ENCODE measurements around the gene C10orf67.
"Not testable (repeated sequence)": the region's sequence is repeated elsewhere in the genome, so short reads cannot be mapped to it uniquely, and the experiment has no call there.

C10orf67 gene

GRCh38 chr10:23362069-23362830, 17.7 kb upstream of the C10orf67 start:
- DNase-seq: no peak

- no peak for DNase-seq
Observed at GRCh38 chr10:23361665-23362064, 17.1 kb upstream of the C10orf67 start.

DNA sequence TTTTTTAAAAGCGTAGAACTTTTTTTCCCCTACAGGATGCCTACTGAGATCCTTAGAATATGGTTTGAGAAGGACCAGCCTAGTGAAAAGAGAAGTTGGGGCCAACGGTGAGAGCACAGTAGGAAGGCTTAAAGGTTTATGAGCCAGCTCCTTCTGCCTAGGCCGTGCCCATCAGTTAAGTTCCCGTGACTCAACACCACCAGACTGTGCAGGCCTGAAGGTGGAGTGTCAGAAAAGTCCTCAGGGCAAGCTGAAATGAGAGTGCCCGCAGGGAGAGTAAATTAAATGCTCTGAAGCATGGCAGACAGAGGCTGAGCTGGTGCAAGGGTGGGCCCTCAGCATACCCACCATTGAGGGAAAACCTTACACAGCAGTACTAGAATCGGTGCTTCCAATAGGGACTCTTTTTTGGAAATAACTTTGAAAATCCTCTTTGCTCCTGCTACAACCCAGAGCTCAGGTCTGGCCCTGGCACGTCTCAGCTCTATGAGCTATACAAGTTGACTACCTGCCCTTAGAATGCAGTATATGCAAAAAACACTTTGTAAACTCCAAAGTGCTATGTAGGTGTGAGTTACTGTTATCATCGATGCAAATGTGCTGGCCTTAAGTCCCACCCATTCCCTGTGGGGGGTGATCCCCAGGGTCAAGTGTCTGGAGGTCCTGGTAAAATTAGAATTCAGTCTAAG, 15.2 kb upstream of the C10orf67 start:
- no peak for DNase-seq

GRCh38 chr10:23358357-23358756, 13.8 kb upstream of the C10orf67 start:
- no peak for DNase-seq

- DNase-seq: no peak
Observed at GRCh38 chr10:23354630-23355279, 10.2 kb upstream of the C10orf67 start.

GRCh38 chr10:23351926-23352519, 7.4 kb upstream of the C10orf67 start:
- no peak for DNase-seq

- DNase-seq: not testable (repeated sequence)
Observed at GRCh38 chr10:23350706-23351105, 6.1 kb upstream of the C10orf67 start.

DNA sequence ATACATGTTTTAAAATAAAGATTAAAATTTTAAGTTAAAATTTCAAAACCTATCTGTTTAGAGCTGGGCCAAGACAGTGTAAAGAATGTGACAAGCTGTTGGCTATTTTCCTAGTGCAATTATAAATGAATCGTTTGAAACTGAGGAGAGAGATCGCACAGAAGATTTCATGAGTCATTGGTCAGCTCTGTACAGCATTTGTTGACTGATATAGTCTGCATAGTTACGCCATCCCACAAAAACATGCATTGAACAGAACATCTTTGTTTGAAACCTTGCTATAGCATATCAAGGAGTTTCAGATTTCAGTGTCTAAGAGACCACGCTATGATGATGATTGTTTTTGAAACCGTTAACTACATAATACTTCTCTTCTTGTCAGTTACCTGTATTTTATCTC, 1.3 kb upstream of the C10orf67 start:
- DNase-seq: no peak

DNA sequence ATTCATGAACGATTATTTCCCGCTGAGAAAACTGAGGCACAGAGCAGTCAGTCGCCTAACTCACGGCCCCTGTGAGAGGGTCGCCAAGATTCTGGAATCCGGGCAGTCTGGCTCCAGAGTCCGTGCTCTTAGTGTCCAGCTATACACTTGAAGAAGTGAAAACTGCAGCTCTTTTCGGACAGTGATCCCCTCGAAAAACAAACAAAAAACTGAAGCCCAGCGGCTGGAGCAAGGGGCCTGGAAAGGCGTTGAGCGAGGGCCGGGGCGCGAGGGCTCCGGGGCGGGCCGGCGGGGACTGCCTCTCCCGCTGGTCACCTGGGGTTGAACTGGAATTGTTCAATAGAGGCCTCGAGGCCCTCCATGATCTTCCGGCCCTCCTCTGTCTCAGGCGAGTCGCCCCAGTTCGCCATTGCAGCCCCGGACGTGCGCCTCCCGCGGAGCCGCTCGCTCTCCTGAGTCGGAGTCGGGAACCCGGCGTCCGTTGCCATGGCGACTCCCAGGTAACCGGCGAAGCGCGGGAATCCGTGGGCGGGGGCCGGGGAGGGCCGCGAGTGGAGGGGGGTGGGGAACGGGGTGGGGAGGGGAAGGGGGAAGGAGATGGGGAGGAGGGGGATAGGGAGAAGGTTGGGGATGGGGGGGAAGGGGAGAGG, 881 bp downstream of the C10orf67 start:
- peak; percentile 53 for DNase-seq

GRCh38 chr10:23342213-23342884, 2.2 kb downstream of the C10orf67 start:
- DNase-seq: no peak

DNA sequence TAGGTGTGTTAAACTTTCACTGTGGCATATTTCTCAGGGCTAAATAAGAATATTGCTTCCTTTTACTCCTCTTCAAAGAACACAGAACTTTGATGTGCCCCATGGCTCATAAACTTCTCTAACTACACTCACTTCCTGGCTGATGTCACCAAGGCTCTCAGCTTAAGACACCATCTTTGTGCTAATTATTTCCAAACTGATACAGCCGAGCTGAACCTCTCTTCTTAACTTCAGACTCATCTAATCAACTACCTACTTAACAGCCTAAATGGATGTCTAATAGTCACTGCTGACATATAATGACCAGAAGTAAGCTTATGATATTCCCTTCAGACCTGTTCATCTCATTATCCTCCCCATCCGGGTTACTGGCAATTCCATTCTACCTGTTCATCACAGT, 3.6 kb downstream of the C10orf67 start:
- no peak for DNase-seq

DNA sequence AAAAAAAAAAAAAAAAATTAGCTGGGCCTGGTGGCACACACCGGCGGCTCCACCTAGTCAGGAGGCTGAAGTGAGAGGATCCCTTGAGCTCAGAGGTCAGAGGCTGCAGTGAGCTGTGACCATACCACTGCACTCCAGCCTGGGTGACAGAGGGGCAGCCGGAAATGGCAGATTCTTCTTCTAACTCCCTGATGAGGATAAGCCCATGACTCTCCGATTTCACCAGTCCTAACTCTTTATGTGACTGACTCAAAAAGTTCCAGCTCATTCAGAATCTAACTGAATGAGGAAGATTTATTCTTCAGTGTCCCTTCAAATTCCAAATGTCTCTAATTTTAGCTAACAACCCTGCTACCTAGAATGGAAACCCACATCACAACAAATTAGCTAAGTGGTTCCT, 4.2 kb downstream of the C10orf67 start:
- no peak for DNase-seq

DNA sequence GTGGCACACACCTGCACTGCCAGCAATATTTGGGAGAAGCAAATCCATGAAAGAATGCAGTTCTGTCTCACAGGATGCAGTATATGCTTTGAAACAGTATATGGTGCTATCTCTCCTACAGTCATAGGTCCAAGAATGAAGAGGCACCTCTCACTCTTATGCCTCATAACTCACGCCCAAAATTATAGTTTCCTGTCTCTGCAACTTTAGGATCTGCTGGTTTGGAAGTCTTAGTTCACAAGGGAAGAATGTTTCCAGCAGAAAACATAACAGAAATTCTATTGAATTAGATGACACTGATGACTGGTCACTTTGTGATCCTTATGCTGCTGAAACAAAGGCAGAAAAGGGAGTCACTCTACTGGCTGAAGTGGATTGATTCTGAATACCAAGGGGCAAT, 5.7 kb downstream of the C10orf67 start:
- no peak for DNase-seq

DNA sequence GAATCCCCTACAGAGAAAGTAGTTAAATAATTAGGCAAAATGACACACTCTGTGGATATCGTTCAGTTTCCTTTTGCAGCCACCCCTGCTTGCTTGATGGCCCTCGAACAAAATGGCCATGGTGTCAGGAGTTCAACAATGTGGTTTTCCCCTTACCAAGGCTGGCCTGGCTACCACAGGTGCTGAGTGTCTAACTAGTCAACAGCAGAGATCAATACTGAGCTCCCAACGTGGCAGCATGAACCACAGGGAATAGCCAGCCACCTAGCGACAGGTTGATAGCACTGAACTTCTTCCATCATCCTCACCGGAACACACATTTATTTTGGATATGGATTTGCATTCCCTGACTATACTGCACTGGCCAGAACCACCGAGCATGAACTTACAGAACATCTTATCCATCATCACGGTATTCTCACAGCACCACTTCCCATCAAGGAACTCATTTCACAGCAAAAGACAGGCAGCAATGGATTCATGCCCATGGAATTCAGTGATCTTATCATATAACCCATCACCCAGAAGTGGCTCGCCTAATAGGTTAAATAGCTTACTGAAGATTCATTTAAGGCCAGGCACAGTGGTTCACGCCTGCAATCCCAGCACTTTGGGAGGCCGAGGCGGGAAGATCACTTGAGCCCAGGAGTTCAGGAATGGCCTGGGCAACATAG, 6.3 kb downstream of the C10orf67 start:
- DNase-seq: no peak

- DNase-seq: no peak
Observed at GRCh38 chr10:23337616-23338015, 7.0 kb downstream of the C10orf67 start.

GRCh38 chr10:23331567-23332301, 12.9 kb downstream of the C10orf67 start:
- no peak for DNase-seq

DNA sequence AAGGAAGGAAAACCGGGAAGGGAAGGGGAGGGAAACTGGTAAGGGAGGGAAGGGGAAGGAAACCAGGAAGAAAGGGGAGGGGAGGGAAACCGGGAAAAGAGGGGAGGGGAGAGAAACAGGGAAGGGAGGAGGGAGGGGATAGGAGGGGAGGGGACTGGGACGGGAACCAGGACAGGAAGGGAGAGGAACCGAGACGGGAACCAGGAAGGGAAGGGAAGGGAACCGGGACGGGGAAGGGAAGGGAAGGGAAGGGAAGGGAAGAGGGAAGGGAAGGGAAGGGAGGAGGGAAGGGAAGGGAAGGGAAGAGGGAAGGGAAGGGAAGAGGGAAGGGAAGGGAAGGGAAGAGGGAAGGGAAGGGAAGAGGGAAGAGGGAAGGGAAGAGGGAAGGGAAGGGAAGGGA, 13.6 kb downstream of the C10orf67 start:
- DNase-seq: no peak

DNA sequence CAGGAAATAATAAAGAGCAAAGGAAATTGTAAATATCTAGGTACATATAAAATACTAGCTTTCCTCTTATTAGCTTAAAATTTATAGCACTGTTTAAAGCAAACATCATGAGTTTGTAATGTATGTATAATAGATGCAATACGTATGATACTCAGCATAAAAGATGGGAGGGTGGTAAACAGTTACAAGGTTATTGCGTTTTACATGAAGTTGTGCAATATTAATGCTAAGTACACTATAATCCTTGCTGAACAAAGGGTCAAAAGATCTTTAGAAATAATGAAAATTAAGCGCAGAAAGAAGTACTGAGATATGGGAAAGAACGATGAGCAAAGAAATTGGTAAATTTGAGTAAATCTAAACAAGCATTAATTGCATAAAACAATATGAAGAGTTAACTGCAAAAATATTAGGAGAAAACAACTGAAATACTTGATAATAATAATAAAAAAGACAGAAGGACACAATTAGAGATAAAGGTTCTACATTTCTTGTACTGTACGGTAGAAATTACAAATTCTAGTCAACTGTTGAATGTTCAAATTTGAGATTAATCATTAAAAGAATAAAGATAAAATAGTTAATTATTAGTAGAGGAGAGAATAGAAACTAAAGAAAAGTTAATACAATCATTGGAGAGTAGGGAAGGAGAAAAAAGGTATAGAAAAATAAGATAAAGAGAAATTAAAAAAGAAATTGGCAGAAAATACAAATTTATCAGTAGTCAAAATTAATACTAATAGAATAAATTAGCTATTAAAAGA, 17.9 kb downstream of the C10orf67 start:
- DNase-seq: no peak

GRCh38 chr10:23325132-23325531, 19.5 kb downstream of the C10orf67 start:
- DNase-seq: no peak

DNA sequence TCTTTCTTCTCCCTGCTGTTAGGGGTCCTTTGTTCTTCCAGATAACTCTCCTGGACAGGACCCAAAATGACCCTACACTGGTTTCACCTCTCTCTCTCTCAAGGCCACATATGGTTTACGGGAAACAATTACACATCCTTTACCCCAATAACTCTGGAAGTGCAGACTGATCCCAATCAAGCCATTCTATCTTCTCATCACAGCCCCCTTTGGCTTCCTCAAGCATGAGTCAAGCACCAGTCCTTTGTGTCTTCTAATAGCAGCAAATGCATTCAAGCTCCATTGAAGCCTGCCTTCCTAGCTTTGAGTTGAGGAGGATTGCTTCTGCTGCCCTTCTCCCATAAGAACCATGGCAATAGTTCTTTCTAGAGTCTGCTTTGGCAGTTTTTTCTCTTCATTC, 20.2 kb downstream of the C10orf67 start:
- DNase-seq: no peak

Data from activated naive CD4-positive, alpha-beta T cell treated with Interleukin-2 at 50 U/mL for 16 hours (primary cell).